NT2/D1 (cell line): Measurements from ENCODE around the gene ARHGAP24.

Source experiments
- SUZ12 ChIP-seq: IDR thresholded peaks from 2 replicates; pipeline ENCODE4 v1.6.1; 2011; ENCODE audit not compliant: insufficient read length, insufficient read depth; ENCODE audit errors: extremely low read depth
- YY1 ChIP-seq: IDR thresholded peaks from 2 replicates; pipeline ENCODE4 v1.6.1; 2011; ENCODE audit not compliant: insufficient read length, insufficient read depth

- no peak for TF ChIP-seq SUZ12
- TF ChIP-seq YY1 = no peak
Measured at GRCh38 chr4:85779165-85779564, 304.2 kb downstream of the ARHGAP24 start.
